A673 (cell line): Measurements from ENCODE around the gene SNX30. TPM values are rescaled to one million over a fixed set of nuclear protein-coding genes. Genes with fewer than 3 reads are reported as not detected.

Experiments
- BruUV-seq: library from RNA; stranded (reverse); fragments of 400-500 nt; replicated peaks from 2 replicates; lab custom pipeline; 2021; lab: Mats Ljungman, UMichigan
- CTCF ChIA-PET: fragments of 300-600 bp; sonication (Branson Sonifier 250); formaldehyde crosslinking; loops from one replicate; lab custom pipeline; 2022; ENCODE audit warnings: antibody characterized with exemption; lab: Charles Lee
- POLR2A ChIA-PET: fragments of 300-600 bp; sonication (Branson Sonifier 250); formaldehyde crosslinking; loops from one replicate; lab custom pipeline; 2022; ENCODE audit warnings: antibody characterized with exemption; ENCODE audit not compliant: low non-redundant PET; lab: Charles Lee
- DNase-seq: peaks from one replicate; pipeline ENCODE4 v3.0.0-alpha.2; 2015; ENCODE audit warnings: low spot score
- H3K27ac ChIP-seq: fragments of 200-600 bp; sonication (generic); 2 replicates; pipeline ENCODE4 v1.5.1; 2016; ENCODE audit warnings: mixed run types, low read depth, mild to moderate bottlenecking, mixed read lengths, antibody characterized with exemption, low read length; ENCODE audit not compliant: poor library complexity, severe bottlenecking
- H3K27me3 ChIP-seq: fragments of 200-600 bp; sonication (generic); replicated peaks from 2 replicates; pipeline ENCODE4 v1.6.1; 2017; ENCODE audit warnings: mixed run types, low read depth, mild to moderate bottlenecking, mixed read lengths, antibody characterized with exemption, low read length; ENCODE audit not compliant: insufficient read depth, poor library complexity
- H3K36me3 ChIP-seq: fragments of 200-600 bp; sonication (generic); 2 replicates; pipeline ENCODE4 v1.6.1; 2016; ENCODE audit warnings: mixed run types, mild to moderate bottlenecking, mixed read lengths, antibody characterized with exemption, low read length; ENCODE audit not compliant: insufficient read depth, poor library complexity, severe bottlenecking
- H3K4me1 ChIP-seq: fragments of 200-600 bp; sonication (generic); 2 replicates; pipeline ENCODE4 v1.6.1; 2017; ENCODE audit warnings: mixed run types, mild to moderate bottlenecking, mixed read lengths, antibody characterized with exemption, low read length; ENCODE audit not compliant: insufficient read depth, poor library complexity, severe bottlenecking
- H3K4me3 ChIP-seq: fragments of 200-600 bp; sonication (generic); 2 replicates; pipeline ENCODE4 v1.5.1; 2016; ENCODE audit warnings: low read depth, mixed run types, mild to moderate bottlenecking, mixed read lengths, low read length; ENCODE audit not compliant: poor library complexity, severe bottlenecking
- H3K9me3 ChIP-seq: fragments of 200-600 bp; sonication (generic); 2 replicates; pipeline ENCODE4 v1.6.1; 2016; ENCODE audit warnings: mixed run types, low read depth, mild to moderate bottlenecking, mixed read lengths, antibody characterized with exemption, low read length; ENCODE audit not compliant: poor library complexity, severe bottlenecking
- CTCF ChIP-seq: fragments of 300-800, 200-600 bp; sonication (generic); conservative IDR thresholded peaks from 2 replicates; pipeline ENCODE4 v1.5.1; 2017; ENCODE audit warnings: low read depth, mild to moderate bottlenecking, antibody characterized with exemption, low read length, moderate library complexity, mixed read lengths
- EZH2 ChIP-seq: fragments of 200-600 bp; sonication (generic); IDR thresholded peaks from 2 replicates; pipeline ENCODE4 v1.6.1; 2017; ENCODE audit warnings: borderline replicate concordance, low read depth, mild to moderate bottlenecking, mixed read lengths, antibody characterized with exemption, low read length; ENCODE audit not compliant: poor library complexity, severe bottlenecking
- intact Hi-C: fragments of 100-400 bp; cut with micrococcal nuclease; formaldehyde crosslinking; loops from one replicate; pipeline ENCODE4 v1.10.0; 2022; ENCODE audit not compliant: unreplicated experiment
- total RNA-seq: library from RNA; stranded (reverse); gene quantifications from 2 replicates; pipeline ENCODE4 v1.2.3, GENCODE V29; 2021

SNX30 gene
- total RNA-seq, 1 experiment from 2014 or later, result 6.1 TPM

- Histone ChIP-seq H3K27me3 (no peaks in the 10 kb centered on the region), H3K4me3 (no peak overlapping the region), H3K9me3 (no peaks in the 10 kb centered on the region), H3K36me3 (no peaks in the 10 kb centered on the region), H3K27ac (no peak overlapping the region), H3K4me1 (no peaks in the 10 kb centered on the region)
- BruUV-seq, result no TSS peak
- ChIA-PET CTCF (no interaction called here), POLR2A (no interaction called here)
- no peak for DNase-seq
- intact Hi-C loops, result no loop called here
- no peak for TF ChIP-seq CTCF
- TF ChIP-seq EZH2, result no peak
Measured at GRCh38 chr9:112864982-112865381, 114.4 kb downstream of the SNX30 start.

GRCh38 chr9:112866662-112867274 lies 116.2 kb downstream of the SNX30 start:
- CTCF ChIA-PET, result no interaction called here
- intact Hi-C loops, result no loop called here
- no peaks in the 10 kb centered on the region for H3K9me3 ChIP-seq
- no peaks in the 10 kb centered on the region for H3K36me3 ChIP-seq
- peak; percentile 65 for DNase-seq
- POLR2A ChIA-PET, result no interaction called here
- H3K4me3 ChIP-seq, result no peak overlapping the region
- no peaks in the 10 kb centered on the region for H3K4me1 ChIP-seq
- H3K27ac ChIP-seq, result no peak overlapping the region
- TF ChIP-seq EZH2, result no peak
- TF ChIP-seq CTCF, result no peak
- no peaks in the 10 kb centered on the region for H3K27me3 ChIP-seq
- no TSS peak for BruUV-seq

GRCh38 chr9:112867275-112867991 lies 116.9 kb downstream of the SNX30 start:
- H3K9me3 ChIP-seq, result no peaks in the 10 kb centered on the region
- peak; percentile 83 for DNase-seq
- POLR2A ChIA-PET, result no interaction called here
- CTCF ChIA-PET, result no interaction called here
- no TSS peak for BruUV-seq
- intact Hi-C loops, result no loop called here
- no peaks in the 10 kb centered on the region for H3K27me3 ChIP-seq
- H3K27ac ChIP-seq, result peak overlapping the region; percentile 35
- no peaks in the 10 kb centered on the region for H3K36me3 ChIP-seq
- H3K4me3 ChIP-seq, result no peak overlapping the region
- TF ChIP-seq EZH2, result no peak
- TF ChIP-seq CTCF, result no peak
- H3K4me1 ChIP-seq, result no peaks in the 10 kb centered on the region
